ENCODE data around the gene SNX15. TPM values are rescaled to one million over a fixed set of nuclear protein-coding genes. Genes with fewer than 3 reads are reported as not detected.

SNX15 gene
- total RNA-seq, 1 donor, result 25.9 TPM

- no peak for DNase-seq (ENCODE audit: low read depth in 2 of 3, low spot score in 2 of 3)
Observed at GRCh38 chr11:65083134-65083833, 56.0 kb downstream of the SNX15 start.

GRCh38 chr11:65083834-65084597 lies 56.8 kb downstream of the SNX15 start, which contains the start of the genes CDCA5 and ZFPL1:
Gene CDCA5, minus strand, starts transcription at chr11:65084040. Its CDS starts 62 bp downstream, at chr11:65083978.
Gene ZFPL1, plus strand, starts transcription at chr11:65084222. Its CDS starts 477 bp downstream, at chr11:65084699.
- DNase-seq (ENCODE audit: low read depth in 2 of 3, low spot score in 2 of 3), result peak; percentile 93 to 96 (median 93)

- no peak for DNase-seq (ENCODE audit: low read depth in 2 of 3, low spot score in 2 of 3)
Observed at GRCh38 chr11:65084598-65085375, 57.5 kb downstream of the SNX15 start.

GRCh38 chr11:65085446-65085845 lies 58.2 kb downstream of the SNX15 start:
- no peak for DNase-seq (ENCODE audit: low read depth in 2 of 3, low spot score in 2 of 3)

GRCh38 chr11:65086809-65087208 lies 59.6 kb downstream of the SNX15 start:
- DNase-seq (ENCODE audit: low read depth in 2 of 3, low spot score in 2 of 3), result no peak

GRCh38 chr11:65087216-65087615 lies 60.0 kb downstream of the SNX15 start:
- DNase-seq (ENCODE audit: low read depth in 2 of 3, low spot score in 2 of 3), result no peak

GRCh38 chr11:65087827-65088226 lies 60.6 kb downstream of the SNX15 start:
- no peak for DNase-seq (ENCODE audit: low read depth in 2 of 3, low spot score in 2 of 3)

GRCh38 chr11:65089621-65090020 lies 62.4 kb downstream of the SNX15 start:
- no peak for DNase-seq (ENCODE audit: low read depth in 2 of 3, low spot score in 2 of 3)

Small RNA genes within 50 kb of the gene (small RNA-seq; reads per million reads assigned to genes)
- gene MIR6879, result not detected
- gene SNX15, result not detected

Other genes with a start within 250 kb of the SNX15 start
- gene SF1, start 248.9 kb upstream of the SNX15 start, total RNA-seq, result 367 TPM
- gene MAP4K2, start 224.2 kb upstream of the SNX15 start, total RNA-seq, result 70.8 TPM
- 66.5 TPM for gene MEN1, start 216.9 kb upstream of the SNX15 start, total RNA-seq
- gene CDC42BPG, start 182.8 kb upstream of the SNX15 start, total RNA-seq, result 7.5 TPM
- gene EHD1, start 148.8 kb upstream of the SNX15 start, total RNA-seq, result 105 TPM
- 29.9 TPM for gene ATG2A, start 110.2 kb upstream of the SNX15 start, total RNA-seq
- 5.9 TPM for gene PPP2R5B, start 102.8 kb upstream of the SNX15 start, total RNA-seq
- gene GPHA2, start 91.5 kb upstream of the SNX15 start, total RNA-seq, result not detected
- gene MAJIN, start 55.3 kb upstream of the SNX15 start, total RNA-seq, result not detected
- 0.81 TPM for gene BATF2, start 30.5 kb upstream of the SNX15 start, total RNA-seq
- gene ARL2, start 13.3 kb upstream of the SNX15 start, total RNA-seq, result 171 TPM
- gene SAC3D1, start 13.8 kb downstream of the SNX15 start, total RNA-seq, result 12.4 TPM
- gene NAALADL1, start 31.1 kb downstream of the SNX15 start, total RNA-seq, result 94.5 TPM
- gene CDCA5, start 56.6 kb downstream of the SNX15 start, total RNA-seq, result 5.1 TPM
- 60.6 TPM for gene ZFPL1, start 56.8 kb downstream of the SNX15 start, total RNA-seq
- gene VPS51, start 68.8 kb downstream of the SNX15 start, total RNA-seq, result 657 TPM
- gene TM7SF2, start 84.4 kb downstream of the SNX15 start, total RNA-seq, result 46.6 TPM
- gene ZNHIT2, start 90.3 kb downstream of the SNX15 start, total RNA-seq, result 11.0 TPM
- 655 TPM for gene FAU, start 94.7 kb downstream of the SNX15 start, total RNA-seq
- 53.9 TPM for gene MRPL49, start 94.9 kb downstream of the SNX15 start, total RNA-seq
- 44.7 TPM for gene SYVN1, start 107.1 kb downstream of the SNX15 start, total RNA-seq
- not detected for gene SPDYC, start 142.8 kb downstream of the SNX15 start, total RNA-seq
- gene CAPN1, start 154.5 kb downstream of the SNX15 start, total RNA-seq, result 160 TPM
- gene POLA2, start 234.5 kb downstream of the SNX15 start, total RNA-seq, result 18.9 TPM

All from hematopoietic multipotent progenitor cell (in vitro differentiated cells).